B cell (primary cell): ENCODE data around the gene CACNG4. TPM values are rescaled to one million over a fixed set of nuclear protein-coding genes. Genes with fewer than 3 reads are reported as not detected.

ENCODE experiments used
- ATAC-seq: fragments of 200-7000 bp; cut with Tn5 transposase; one replicate; pipeline ENCODE4 v1.10.0; 2021; ENCODE audit warnings: low read depth, mild to moderate bottlenecking, moderate number of reproducible peaks, moderate library complexity
- CTCF ChIA-PET: fragments of 350-600 bp; sonication (Branson Sonifier 250); formaldehyde crosslinking; loops from one replicate; lab custom pipeline; 2021; ENCODE audit warnings: antibody characterized with exemption, inconsistent platforms; lab: Charles Lee
- POLR2A ChIA-PET: fragments of 350-600 bp; sonication (Branson Sonifier 250); formaldehyde crosslinking; loops from one replicate; lab custom pipeline; 2021; ENCODE audit warnings: antibody characterized with exemption; lab: Charles Lee
- DNase-seq: peaks from one replicate; pipeline ENCODE4 v3.0.0; 2013
- H2AFZ ChIP-seq: 2 replicates; pipeline ENCODE4 v1.6.1; 2012; ENCODE audit warnings: mild to moderate bottlenecking, low read depth, low read length; ENCODE audit not compliant: insufficient read depth, poor library complexity, severe bottlenecking
- H3K27ac ChIP-seq, 2 donors: 1 replicate in 1 of 2; 2 replicates in 1 of 2; pipeline ENCODE4 v1.5.1; 2012 to 2013; ENCODE audit warnings: low read length in 2 of 2, mild to moderate bottlenecking in 2 of 2, moderate library complexity in 1 of 2
- H3K27me3 ChIP-seq, 4 experiments: fragments of 200-600 bp in 1 of 4; sonication (generic) in 1 of 4; replicated peaks in 1 of 4; 1 replicate in 2 of 4; 2 replicates in 2 of 4; pipeline versions ENCODE4 v1.6.1 to v1.7.0; 2013 to 2016; ENCODE audit warnings: low read length in 3 of 4, mild to moderate bottlenecking in 2 of 4, mixed read lengths in 1 of 4, moderate library complexity in 1 of 4; ENCODE audit not compliant: insufficient read depth in 4 of 4, control insufficient read depth in 3 of 4; ENCODE audit errors: control extremely low read depth in 1 of 4
- H3K36me3 ChIP-seq, 2 experiments: replicated peaks in 1 of 2; 1 replicate in 1 of 2; 2 replicates in 1 of 2; pipeline versions ENCODE4 v1.6.1 to v1.7.1; 2013; ENCODE audit warnings: low read length in 1 of 2; ENCODE audit not compliant: insufficient read depth in 2 of 2, control insufficient read depth in 1 of 2; ENCODE audit errors: control extremely low read depth in 1 of 2, extremely low read depth in 1 of 2
- H3K4me1 ChIP-seq, 2 donors: fragments of 200-600 bp in 1 of 2; sonication (generic) in 1 of 2; 1 replicate in 1 of 2; 2 replicates in 1 of 2; pipeline versions ENCODE4 v1.5.1 to v1.6.1; 2013 to 2017; ENCODE audit warnings: low read length in 2 of 2; ENCODE audit not compliant: control insufficient read depth in 2 of 2, insufficient read depth in 2 of 2
- H3K4me2 ChIP-seq: replicated peaks from 2 replicates; pipeline ENCODE3; 2012; ENCODE audit warnings: mild to moderate bottlenecking, low read depth, low read length; ENCODE audit not compliant: poor library complexity, severe bottlenecking
- H3K4me3 ChIP-seq, 5 experiments: fragments of 200-600 bp in 1 of 5; sonication (generic) in 1 of 5; 1 replicate in 3 of 5; 2 replicates in 2 of 5; pipeline versions ENCODE4 v1.5.1 to v1.7.0; 2011 to 2016; ENCODE audit warnings: low read length in 4 of 5, mild to moderate bottlenecking in 4 of 5, low read depth in 2 of 5, control low read depth in 1 of 5, moderate library complexity in 1 of 5; ENCODE audit not compliant: insufficient read depth in 1 of 5; ENCODE audit errors: control extremely low read depth in 1 of 5, extremely low read depth in 1 of 5
- H3K79me2 ChIP-seq: fragments of 200-600 bp; sonication (generic); one replicate; pipeline ENCODE4 v1.6.0; 2016; ENCODE audit warnings: low read length; ENCODE audit not compliant: control insufficient read depth, insufficient read depth
- H3K9ac ChIP-seq: fragments of 200-600 bp; sonication (generic); 2 replicates; pipeline ENCODE4 v1.6.1; 2017; ENCODE audit warnings: mild to moderate bottlenecking, low read length, moderate library complexity
- H3K9me3 ChIP-seq, 3 donors: one replicate each; pipeline versions ENCODE4 v1.6.1 to v1.7.1; 2013; ENCODE audit warnings: low read length in 2 of 3; ENCODE audit not compliant: control insufficient read depth in 2 of 3, insufficient read depth in 1 of 3; ENCODE audit errors: control extremely low read depth in 1 of 3
- H4K20me1 ChIP-seq: 2 replicates; pipeline ENCODE4 v1.6.0; 2012; ENCODE audit warnings: mild to moderate bottlenecking, low read length; ENCODE audit not compliant: insufficient read depth, control insufficient read depth, poor library complexity, severe bottlenecking
- H3K27ac Mint-ChIP-seq: one replicate; pipeline ENCODE4 v1.8.0; 2021; ENCODE audit warnings: mixed read lengths
- H3K27me3 Mint-ChIP-seq: one replicate; pipeline ENCODE4 v1.8.0; 2021; ENCODE audit warnings: mixed read lengths
- H3K4me1 Mint-ChIP-seq: one replicate; pipeline ENCODE4 v1.8.0; 2021; ENCODE audit warnings: mixed read lengths
- H3K4me3 Mint-ChIP-seq: one replicate; pipeline ENCODE4 v1.8.0; 2021; ENCODE audit warnings: mixed read lengths
- H3K9me3 Mint-ChIP-seq: one replicate; pipeline ENCODE4 v1.8.0; 2022; ENCODE audit warnings: mixed read lengths; ENCODE audit not compliant: insufficient read depth
- CTCF ChIP-seq: fragments of 200-600 bp; IDR thresholded peaks from one replicate; pipeline ENCODE4 v1.8.0; 2022; ENCODE audit warnings: antibody characterized with exemption, mild to moderate bottlenecking
- EZH2 ChIP-seq: IDR thresholded peaks from 2 replicates; pipeline ENCODE4 v1.6.1; 2012; ENCODE audit warnings: borderline replicate concordance, low read depth, mild to moderate bottlenecking, moderate library complexity, low read length; ENCODE audit not compliant: insufficient read depth, poor library complexity, severe bottlenecking
- WGBS: methylation state at CpG from one replicate; pipeline ENCODE4 v1.1.5; 2013; ENCODE audit warnings: missing lambda C conversion rate; ENCODE audit not compliant: insufficient coverage; 5-methylcytosine and 5-hydroxymethylcytosine counted together
- intact Hi-C: fragments of 100-400 bp; cut with micrococcal nuclease; formaldehyde crosslinking; loops from one replicate; pipeline ENCODE4 v1.10.0; 2022
- polyA plus RNA-seq: library from polyadenylated mRNA; depleted of rRNA; stranded (reverse); fragments of >200 nt; gene quantifications from 2 replicates; pipeline ENCODE4 v1.2.3, GENCODE V29; 2012
- total RNA-seq, 2 donors: library from RNA; stranded (reverse); fragments of 120-200 nt in 1 of 2; gene quantifications; 1 replicate in 1 of 2; 2 replicates in 1 of 2; pipeline versions ENCODE4 v1.2.3 to v1.2.4, GENCODE V29; 2013 to 2022

CACNG4 gene
- total and polyA plus RNA-seq, 2 donors (not counting 1 experiment from before 2014, with no cell fraction given), result not detected

- Histone ChIP-seq H3K9ac (no peak overlapping the region), H3K4me1 (no peaks in the 10 kb centered on the region), H3K27ac (no peak overlapping the region), H4K20me1 (no peaks in the 10 kb centered on the region), H2AFZ (no peak overlapping the region), H3K79me2 (no peaks in the 10 kb centered on the region), H3K36me3 (no peaks in the 10 kb centered on the region), H3K4me3 (no peak overlapping the region), H3K27me3 (peaks cover 0 to 2% (median 0%) of the 10 kb centered on the region in 4 experiments), H3K9me3 (peaks cover 2 to 14% (median 11%) of the 10 kb centered on the region in 3 donors), H3K4me2 (no peak overlapping the region)
- POLR2A ChIA-PET, result no interaction called here
- peaks cover 5% of the 10 kb centered on the region for H3K9me3 Mint-ChIP-seq
- no peaks in the 10 kb centered on the region for H3K4me1 Mint-ChIP-seq
- TF ChIP-seq CTCF, result no peak
- no peak for TF ChIP-seq EZH2
- H3K27ac Mint-ChIP-seq, result no peak overlapping the region
- H3K4me3 Mint-ChIP-seq, result no peak overlapping the region
- ATAC-seq, result no peak
- intact Hi-C loops, result no loop called here
- H3K27me3 Mint-ChIP-seq, result no peaks in the 10 kb centered on the region
- CTCF ChIA-PET, result no interaction called here
- WGBS, result 94% methylated on average over 12 of the region's 12 CpGs
- DNase-seq, result no peak
Observed at GRCh38 chr17:67043283-67043682, 78.8 kb downstream of the CACNG4 start.

GRCh38 chr17:67044016-67044772 is 79.7 kb downstream of the CACNG4 start, which contains the start of gene CACNG1:
TSS of gene CACNG1 (plus strand) at chr17:67044554. CDS start at chr17:67044661, 107 bp downstream.
- WGBS, result 91% methylated on average over 32 of the region's 32 CpGs
- Mint-ChIP-seq H3K9me3 (peaks cover 11% of the 10 kb centered on the region), H3K4me1 (no peaks in the 10 kb centered on the region), H3K27me3 (no peaks in the 10 kb centered on the region), H3K27ac (no peak within 1 kb of the TSS), H3K4me3 (no peak within 1 kb of the TSS)
- DNase-seq, result no peak
- H4K20me1 ChIP-seq, result no peaks in the 10 kb centered on the region
- intact Hi-C loops, result no loop called here
- TF ChIP-seq EZH2 (no peak), CTCF (no peak)
- peaks cover 2 to 21% (median 11%) of the 10 kb centered on the region in 3 donors for H3K9me3 ChIP-seq
- ChIA-PET CTCF (no interaction called here), POLR2A (no interaction called here)
- H3K9ac ChIP-seq, result no peak within 1 kb of the TSS
- no peak within 1 kb of the TSS for H2AFZ ChIP-seq
- H3K4me3 ChIP-seq, result no peak within 1 kb of the TSS
- H3K4me1 ChIP-seq, result no peaks in the 10 kb centered on the region
- H3K27me3 ChIP-seq, result peaks cover 0 to 2% (median 0%) of the 10 kb centered on the region in 4 experiments
- H3K27ac ChIP-seq, result no peak within 1 kb of the TSS
- no peaks in the 10 kb centered on the region for H3K79me2 ChIP-seq
- H3K4me2 ChIP-seq, result no peak within 1 kb of the TSS
- H3K36me3 ChIP-seq, result no peaks in the 10 kb centered on the region
- ATAC-seq, result no peak
